Neuronal stem cell (in vitro differentiated cells): Measurements from ENCODE around the gene NRF1.

Experiments
- DNase-seq: peaks from one replicate; pipeline ENCODE4 v3.0.0-alpha.2; 2013; ENCODE audit warnings: low spot score
- H2AFZ ChIP-seq: one replicate; pipeline ENCODE4 v1.6.1; 2013; ENCODE audit warnings: mild to moderate bottlenecking, low read length, inconsistent platforms
- H2AK5ac ChIP-seq: 2 replicates; pipeline ENCODE4 v1.6.1; 2013; ENCODE audit warnings: low read depth, mild to moderate bottlenecking, inconsistent platforms, low read length, moderate library complexity, mixed read lengths
- H2BK120ac ChIP-seq: 2 replicates; pipeline ENCODE4 v1.6.1; 2013; ENCODE audit warnings: low read depth, mild to moderate bottlenecking, inconsistent platforms, low read length, moderate library complexity, mixed read lengths
- H2BK12ac ChIP-seq: one replicate; pipeline ENCODE4 v1.6.1; 2013; ENCODE audit warnings: low read length, inconsistent platforms
- H2BK15ac ChIP-seq: 2 replicates; pipeline ENCODE4 v1.6.1; 2013; ENCODE audit warnings: mild to moderate bottlenecking, low read length, inconsistent platforms, mixed read lengths
- H2BK5ac ChIP-seq: one replicate; pipeline ENCODE4 v1.6.1; 2013; ENCODE audit warnings: inconsistent platforms, mild to moderate bottlenecking, low read length, moderate library complexity
- H3K14ac ChIP-seq: one replicate; pipeline ENCODE4 v1.6.1; 2013; ENCODE audit warnings: low read length, inconsistent platforms
- H3K18ac ChIP-seq: 2 replicates; pipeline ENCODE4 v1.6.1; 2013; ENCODE audit warnings: low read length, inconsistent platforms
- H3K23ac ChIP-seq: 2 replicates; pipeline ENCODE4 v1.6.1; 2013; ENCODE audit warnings: low read depth, mild to moderate bottlenecking, mixed read lengths, low read length, inconsistent platforms; ENCODE audit not compliant: poor library complexity
- H3K27ac ChIP-seq: replicated peaks from 3 replicates; pipeline ENCODE4 v1.5.1; 2013; ENCODE audit warnings: low read length, inconsistent platforms
- H3K27me3 ChIP-seq, 3 experiments: 2 replicates each; pipeline ENCODE4 v1.6.1; 2013; ENCODE audit warnings: low read length in 3 of 3, mild to moderate bottlenecking in 2 of 3, inconsistent platforms in 1 of 3, low read depth in 1 of 3, mixed read lengths in 1 of 3, moderate library complexity in 1 of 3; ENCODE audit not compliant: control insufficient read depth in 3 of 3, insufficient read depth in 3 of 3
- H3K36me3 ChIP-seq, 2 donors: replicated peaks in 1 of 2; 2 replicates each; pipeline ENCODE4 v1.6.1; 2013; ENCODE audit warnings: low read length in 2 of 2; ENCODE audit not compliant: control insufficient read depth in 2 of 2, insufficient read depth in 2 of 2
- H3K4ac ChIP-seq: 2 replicates; pipeline ENCODE4 v1.6.1; 2013; ENCODE audit warnings: inconsistent platforms, mild to moderate bottlenecking, low read length, moderate library complexity
- H3K4me1 ChIP-seq, 2 donors: 1 replicate in 1 of 2; 2 replicates in 1 of 2; pipeline ENCODE4 v1.6.1; 2013; ENCODE audit warnings: low read length in 2 of 2, low read depth in 1 of 2; ENCODE audit not compliant: control insufficient read depth in 2 of 2, insufficient read depth in 1 of 2
- H3K4me2 ChIP-seq: one replicate; pipeline ENCODE4 v1.6.1; 2013; ENCODE audit warnings: mild to moderate bottlenecking, low read length, inconsistent platforms; ENCODE audit not compliant: insufficient read depth, poor library complexity, severe bottlenecking
- H3K4me3 ChIP-seq, 2 donors: 2 replicates each; pipeline ENCODE4 v1.5.1; 2013; ENCODE audit warnings: low read length in 2 of 2, mild to moderate bottlenecking in 2 of 2, inconsistent platforms in 1 of 2, moderate library complexity in 1 of 2
- H3K79me1 ChIP-seq: one replicate; pipeline ENCODE4 v1.6.1; 2013; ENCODE audit warnings: low read depth, mild to moderate bottlenecking, inconsistent platforms, low read length, moderate library complexity
- H3K9ac ChIP-seq: one replicate; pipeline ENCODE4 v1.6.1; 2013; ENCODE audit warnings: mild to moderate bottlenecking, low read depth, low read length, inconsistent platforms; ENCODE audit not compliant: poor library complexity
- H3K9me3 ChIP-seq, 2 donors: replicated peaks in 1 of 2; 2 replicates each; pipeline versions ENCODE3 to v1.6.1; 2013; ENCODE audit warnings: low read length in 2 of 2, mild to moderate bottlenecking in 2 of 2, inconsistent platforms in 1 of 2, low read depth in 1 of 2, mixed read lengths in 1 of 2, moderate library complexity in 1 of 2; ENCODE audit not compliant: control insufficient read depth in 2 of 2, insufficient read depth in 1 of 2
- H4K8ac ChIP-seq: one replicate; pipeline ENCODE4 v1.6.1; 2013; ENCODE audit warnings: low read depth, mild to moderate bottlenecking, inconsistent platforms, low read length, moderate library complexity
- H4K91ac ChIP-seq: one replicate; pipeline ENCODE4 v1.6.1; 2013; ENCODE audit warnings: low read length, low read depth, mild to moderate bottlenecking, inconsistent platforms; ENCODE audit not compliant: poor library complexity
- WGBS, 2 donors: extraction: QIAGEN DNeasy Blood & Tissue Kit; methylation state at CpG; one replicate each; pipeline ENCODE4 v1.1.7; 2013; ENCODE audit warnings: missing lambda C conversion rate in 2 of 2, mixed read lengths in 1 of 2; ENCODE audit not compliant: insufficient read length in 2 of 2, insufficient replicate concordance in 1 of 2; ENCODE audit errors: extremely low coverage in 2 of 2; 5-methylcytosine and 5-hydroxymethylcytosine counted together

The NRF1 gene

GRCh38 chr7:129569326-129569725, 42.2 kb upstream of the NRF1 start:
- no peak for DNase-seq
- no peaks in the 10 kb centered on the region for H3K9me3 ChIP-seq
- no peak overlapping the region for H3K27ac ChIP-seq

GRCh38 chr7:129569811-129570215, 41.7 kb upstream of the NRF1 start:
- H2BK15ac ChIP-seq: no peak overlapping the region
- no peaks in the 10 kb centered on the region for H3K4me1 ChIP-seq
- WGBS, 2 donors: no CpG with 5 or more reads among the region's 2 CpGs

More at GRCh38 chr7:129569326-129569725, 42.2 kb upstream of the NRF1 start:
- Histone ChIP-seq H3K23ac (no peak overlapping the region), H3K9ac (no peak overlapping the region), H3K14ac (no peak overlapping the region), H4K91ac (no peak overlapping the region), H2BK120ac (no peak overlapping the region), H3K4me2 (no peak overlapping the region), H2BK5ac (no peak overlapping the region), H3K79me1 (no peaks in the 10 kb centered on the region), H2BK15ac (no peak overlapping the region), H3K4me1 (no peaks in the 10 kb centered on the region), H3K4me3 (no peak overlapping the region), H2BK12ac (no peak overlapping the region), H3K18ac (no peak overlapping the region), H2AFZ (no peak overlapping the region), H4K8ac (no peak overlapping the region), H2AK5ac (no peak overlapping the region), H3K4ac (no peak overlapping the region), H3K27me3 (no peaks in the 10 kb centered on the region), H3K36me3 (no peaks in the 10 kb centered on the region)
- WGBS, 2 donors: no CpG with 5 or more reads among the region's 4 CpGs

GRCh38 chr7:129571201-129571600, 40.3 kb upstream of the NRF1 start:
- H2AK5ac ChIP-seq: no peak overlapping the region
- no peaks in the 10 kb centered on the region for H3K9me3 ChIP-seq
- no peaks in the 10 kb centered on the region for H3K79me1 ChIP-seq
- H3K4me2 ChIP-seq: no peak overlapping the region
- H4K8ac ChIP-seq: no peak overlapping the region
- no peak overlapping the region for H4K91ac ChIP-seq
- DNase-seq: no peak
- H3K36me3 ChIP-seq: no peaks in the 10 kb centered on the region
- no peak overlapping the region for H2BK5ac ChIP-seq
- no peak overlapping the region for H3K14ac ChIP-seq
- H2AFZ ChIP-seq: no peak overlapping the region
- H3K27ac ChIP-seq: no peak overlapping the region
- no peak overlapping the region for H2BK12ac ChIP-seq
- H3K18ac ChIP-seq: no peak overlapping the region
- no peaks in the 10 kb centered on the region for H3K27me3 ChIP-seq
- H2BK120ac ChIP-seq: no peak overlapping the region
- H3K9ac ChIP-seq: no peak overlapping the region
- WGBS, 2 donors: no CpG with 5 or more reads among the region's 5 CpGs
- H3K4me1 ChIP-seq: no peaks in the 10 kb centered on the region
- no peak overlapping the region for H3K4me3 ChIP-seq
- no peak overlapping the region for H3K4ac ChIP-seq
- no peak overlapping the region for H2BK15ac ChIP-seq
- H3K23ac ChIP-seq: no peak overlapping the region

More at GRCh38 chr7:129569811-129570215, 41.7 kb upstream of the NRF1 start:
- Histone ChIP-seq H2AK5ac (no peak overlapping the region), H3K14ac (no peak overlapping the region), H3K36me3 (no peaks in the 10 kb centered on the region), H3K9ac (no peak overlapping the region), H2BK12ac (no peak overlapping the region), H2BK5ac (no peak overlapping the region), H2BK120ac (no peak overlapping the region), H3K4me3 (no peak overlapping the region), H4K91ac (no peak overlapping the region), H3K9me3 (no peaks in the 10 kb centered on the region), H3K27ac (no peak overlapping the region), H3K27me3 (no peaks in the 10 kb centered on the region), H3K4ac (no peak overlapping the region), H2AFZ (no peak overlapping the region), H4K8ac (no peak overlapping the region), H3K23ac (no peak overlapping the region), H3K18ac (no peak overlapping the region), H3K4me2 (no peak overlapping the region), H3K79me1 (no peaks in the 10 kb centered on the region)
- DNase-seq: no peak

GRCh38 chr7:129572205-129572604, 39.3 kb upstream of the NRF1 start:
- H3K36me3 ChIP-seq: no peaks in the 10 kb centered on the region
- no peak overlapping the region for H3K27ac ChIP-seq
- H3K27me3 ChIP-seq: no peaks in the 10 kb centered on the region
- H3K4ac ChIP-seq: no peak overlapping the region
- DNase-seq: no peak
- no peaks in the 10 kb centered on the region for H3K4me1 ChIP-seq
- no peak overlapping the region for H2BK120ac ChIP-seq
- H3K9ac ChIP-seq: no peak overlapping the region
- no peak overlapping the region for H2BK5ac ChIP-seq
- H4K91ac ChIP-seq: no peak overlapping the region
- H4K8ac ChIP-seq: no peak overlapping the region
- no CpG with 5 or more reads among the region's 5 CpGs for whole genome bisulfite sequencing, 2 donors
- no peak overlapping the region for H2AFZ ChIP-seq
- H3K14ac ChIP-seq: no peak overlapping the region
- no peak overlapping the region for H2BK15ac ChIP-seq
- H3K23ac ChIP-seq: no peak overlapping the region
- H3K9me3 ChIP-seq: no peaks in the 10 kb centered on the region
- H3K4me2 ChIP-seq: no peak overlapping the region
- H2AK5ac ChIP-seq: no peak overlapping the region
- H3K18ac ChIP-seq: no peak overlapping the region
- no peak overlapping the region for H3K4me3 ChIP-seq
- no peak overlapping the region for H2BK12ac ChIP-seq
- H3K79me1 ChIP-seq: no peaks in the 10 kb centered on the region
